SK-N-SH (cell line): ENCODE measurements around the gene NTSR1. TPM values are rescaled to one million over a fixed set of nuclear protein-coding genes. Genes with fewer than 3 reads are reported as not detected.

Experiments
- CTCF ChIA-PET: fragments of 300-600, 350-600 bp; formaldehyde crosslinking; extraction: SDS; loops from one replicate; lab custom pipeline; 2021; lab: Yijun Ruan, JAX
- POLR2A ChIA-PET: fragments of 350-600 bp; sonication (Branson Sonifier 250); formaldehyde crosslinking; extraction: SDS; loops from one replicate; lab custom pipeline; 2020; ENCODE audit warnings: antibody characterized with exemption, inconsistent platforms; lab: Yijun Ruan, JAX
- DNase-seq: peaks from one replicate; pipeline ENCODE4 v3.0.0; 2012
- H2AFZ ChIP-seq: fragments of 200-600 bp; sonication (generic); 2 replicates; pipeline ENCODE4 v1.8.1; 2016; ENCODE audit warnings: antibody characterized with exemption, mild to moderate bottlenecking, low read depth
- H3F3A ChIP-seq: fragments of 200-600 bp; sonication (generic); replicated peaks from 2 replicates; pipeline ENCODE3; 2016; ENCODE audit warnings: antibody characterized with exemption, mild to moderate bottlenecking; ENCODE audit not compliant: insufficient read depth
- H3K27ac ChIP-seq, 2 experiments: fragments of 200-500 bp in 1 of 2; fragments of 200-600 bp in 1 of 2; sonication (Bioruptor generic) in 1 of 2; sonication (generic), shearing (Covaris generic) in 1 of 2; 2 replicates each; pipeline versions ENCODE4 v1.5.1 to v1.6.1; 2014 to 2016; ENCODE audit warnings: low read depth in 2 of 2, inconsistent platforms in 1 of 2, low read length in 1 of 2, mild to moderate bottlenecking in 1 of 2, mixed read lengths in 1 of 2
- H3K27me3 ChIP-seq: fragments of 200-600 bp; sonication (generic), shearing (Covaris generic); 2 replicates; pipeline ENCODE4 v1.6.1; 2016; ENCODE audit warnings: mixed run types; ENCODE audit not compliant: insufficient read depth
- H3K36me3 ChIP-seq, 2 experiments: fragments of 200-500 bp in 1 of 2; fragments of 200-600 bp in 1 of 2; sonication (Bioruptor generic) in 1 of 2; sonication (generic) in 1 of 2; replicated peaks in 1 of 2; 2 replicates each; pipeline versions ENCODE3 to v1.5.1; 2014 to 2016; ENCODE audit warnings: low read length in 1 of 2, mild to moderate bottlenecking in 1 of 2; ENCODE audit not compliant: insufficient read depth in 2 of 2, control insufficient read depth in 1 of 2
- H3K4me1 ChIP-seq, 2 experiments: fragments of 200-500 bp in 1 of 2; fragments of 200-600 bp in 1 of 2; sonication (Bioruptor generic) in 1 of 2; sonication (generic), shearing (Covaris generic) in 1 of 2; 2 replicates each; pipeline versions ENCODE4 v1.5.1 to v1.6.1; 2014 to 2016; ENCODE audit warnings: low read depth in 1 of 2, low read length in 1 of 2, mixed run types in 1 of 2; ENCODE audit not compliant: insufficient read depth in 2 of 2, control insufficient read depth in 1 of 2
- H3K4me2 ChIP-seq: fragments of 200-600 bp; sonication (generic), shearing (Covaris generic); 2 replicates; pipeline ENCODE4 v1.6.1; 2017; ENCODE audit warnings: mixed run types
- H3K4me3 ChIP-seq, 2 experiments: fragments of 200-500 bp in 1 of 2; fragments of 200-600 bp in 1 of 2; sonication (Bioruptor generic) in 1 of 2; sonication (generic), shearing (Covaris generic) in 1 of 2; 2 replicates each; pipeline versions ENCODE4 v1.5.1 to v1.8.1; 2014 to 2016; ENCODE audit warnings: low read depth in 2 of 2, inconsistent platforms in 1 of 2, low read length in 1 of 2, mild to moderate bottlenecking in 1 of 2, mixed read lengths in 1 of 2, moderate library complexity in 1 of 2
- H3K79me2 ChIP-seq: fragments of 200-600 bp; sonication (generic); 2 replicates; pipeline ENCODE4 v1.8.1; 2017; ENCODE audit warnings: mild to moderate bottlenecking; ENCODE audit not compliant: insufficient read depth
- H3K9ac ChIP-seq: fragments of 200-600 bp; sonication (generic); 2 replicates; pipeline ENCODE4 v1.6.1; 2017; ENCODE audit warnings: mixed run types
- H3K9me2 ChIP-seq: fragments of 200-600 bp; sonication (generic); 2 replicates; pipeline ENCODE4 v1.6.1; 2017; ENCODE audit warnings: mixed run types
- H3K9me3 ChIP-seq: fragments of 200-600 bp; sonication (generic); 2 replicates; pipeline ENCODE4 v1.6.1; 2017; ENCODE audit warnings: mixed run types, mild to moderate bottlenecking, moderate library complexity
- H4K20me1 ChIP-seq: fragments of 200-600 bp; sonication (generic); 2 replicates; pipeline ENCODE4 v1.6.1; 2017; ENCODE audit warnings: mild to moderate bottlenecking, mixed run types; ENCODE audit not compliant: insufficient read depth
- CTCF ChIP-seq: fragments of 200-600 bp; sonication (generic); IDR thresholded peaks from 2 replicates; pipeline ENCODE4 v1.6.1; 2017; ENCODE audit warnings: antibody characterized with exemption, mild to moderate bottlenecking, moderate library complexity
- ELF1 ChIP-seq: IDR thresholded peaks from 2 replicates; pipeline ENCODE4 v1.4.0; 2012
- EZH2phosphoT487 ChIP-seq: fragments of 200-600 bp; sonication (generic); IDR thresholded peaks from 2 replicates; pipeline ENCODE4 v1.6.1; 2017; ENCODE audit warnings: low read depth, mixed run types, mild to moderate bottlenecking, antibody characterized with exemption, moderate library complexity, borderline replicate concordance
- FOXM1 ChIP-seq: IDR thresholded peaks from 2 replicates; pipeline ENCODE4 v1.4.0; 2012; ENCODE audit warnings: low read depth, mild to moderate bottlenecking
- GABPA ChIP-seq: IDR thresholded peaks from 2 replicates; pipeline ENCODE4 v1.4.0; 2012; ENCODE audit warnings: low read depth, mild to moderate bottlenecking
- GATA2 ChIP-seq: sonication (generic); formaldehyde crosslinking; IDR thresholded peaks from 2 replicates; pipeline ENCODE4 v1.5.0; 2020; ENCODE audit warnings: mild to moderate bottlenecking, missing genetic modification reagents
- MAX ChIP-seq: IDR thresholded peaks from 2 replicates; pipeline ENCODE4 v1.4.0; 2012; ENCODE audit warnings: low read depth
- MEF2A ChIP-seq: IDR thresholded peaks from 2 replicates; pipeline ENCODE4 v1.4.0; 2012; ENCODE audit warnings: low read depth, borderline replicate concordance
- MXI1 ChIP-seq: IDR thresholded peaks from 2 replicates; pipeline ENCODE4 v1.6.1; 2012; ENCODE audit warnings: mild to moderate bottlenecking, low read depth, low read length, improper control_type of control experiment
- NFIC ChIP-seq: IDR thresholded peaks from 2 replicates; pipeline ENCODE4 v1.4.0; 2012; ENCODE audit warnings: borderline replicate concordance
- NRF1 ChIP-seq: IDR thresholded peaks from 2 replicates; pipeline ENCODE4 v1.6.1; 2012; ENCODE audit warnings: low read depth, mild to moderate bottlenecking, low read length
- PBX3 ChIP-seq: IDR thresholded peaks from 2 replicates; pipeline ENCODE4; 2012
- POLR2AphosphoS5 ChIP-seq: IDR thresholded peaks from 2 replicates; pipeline ENCODE4 v1.6.1; 2012; ENCODE audit warnings: low read depth, low read length
- RCOR1 ChIP-seq: fragments of 150-350 bp; IDR thresholded peaks from 2 replicates; pipeline ENCODE4 v1.6.1; 2017; ENCODE audit warnings: antibody characterized with exemption, low read length
- RFX5 ChIP-seq: IDR thresholded peaks from 2 replicates; pipeline ENCODE4 v1.6.1; 2012; ENCODE audit warnings: mild to moderate bottlenecking, improper control_type of control experiment, low read length
- SIN3A ChIP-seq: IDR thresholded peaks from 2 replicates; pipeline ENCODE4 v1.6.1; 2012; ENCODE audit warnings: low read depth, mild to moderate bottlenecking, low read length, moderate library complexity, borderline replicate concordance
- SMC3 ChIP-seq: IDR thresholded peaks from 2 replicates; pipeline ENCODE4 v1.6.1; 2012; ENCODE audit warnings: low read depth, low read length, improper control_type of control experiment
- TAF1 ChIP-seq: IDR thresholded peaks from 2 replicates; pipeline ENCODE4 v1.6.1; 2012; ENCODE audit warnings: low read depth, mild to moderate bottlenecking, low read length, moderate library complexity, borderline replicate concordance
- USF2 ChIP-seq: fragments of 150-350 bp; IDR thresholded peaks from 2 replicates; pipeline ENCODE4 v1.6.1; 2017; ENCODE audit warnings: antibody characterized with exemption, low read length, low read depth, borderline replicate concordance
- YY1 ChIP-seq: IDR thresholded peaks from 2 replicates; pipeline ENCODE4 v1.4.0; 2012; ENCODE audit warnings: low read depth, mild to moderate bottlenecking
- WGBS: methylation state at CpG from one replicate; pipeline ENCODE4 v1.1.6; 2017; ENCODE audit warnings: low lambda C conversion rate; 5-methylcytosine and 5-hydroxymethylcytosine counted together
- polyA plus RNA-seq, 3 experiments: library from polyadenylated mRNA; depleted of rRNA; stranded (reverse); fragments of >200 nt; gene quantifications; 2 replicates each; pipeline ENCODE4 v1.2.3, GENCODE V29; 2012

Gene NTSR1
- polyA plus RNA-seq, 1 of the 3 experiments (the other 2 are of a cell fraction): 8.2 TPM

GRCh38 chr20:62745279-62745951, 36.8 kb downstream of the NTSR1 start:
- H3K4me1 ChIP-seq: peaks cover 7 to 13% of the 10 kb centered on the region in 2 experiments; a peak in 3 of 4 replicates
- H3K9me2 ChIP-seq: no peaks in the 10 kb centered on the region
- TF ChIP-seq YY1 (no peak), NRF1 (no peak), RFX5 (no peak), PBX3 (no peak), CTCF (no peak), ELF1 (no peak), EZH2phosphoT487 (no peak), MAX (no peak), POLR2AphosphoS5 (no peak), GABPA (no peak), GATA2 (CRISPR knock-in tag) (no peak)
- no peak overlapping the region for H3K27ac ChIP-seq
- H3K79me2 ChIP-seq: no peaks in the 10 kb centered on the region
- no peaks in the 10 kb centered on the region for H3K27me3 ChIP-seq
- no peak for DNase-seq
- H3K4me3 ChIP-seq: no peak overlapping the region
- no peak overlapping the region for H3K4me2 ChIP-seq
- H3K9ac ChIP-seq: no peak overlapping the region
- no peaks in the 10 kb centered on the region for H3K9me3 ChIP-seq
- ChIA-PET CTCF (interaction anchor here (0.7 to 2.1 kb wide), 2 partner anchors 46 to 129 kb away, joined by 3 to 9 read pairs; no protein-coding TSS in a partner anchor), POLR2A (no interaction called here)
- no peaks in the 10 kb centered on the region for H4K20me1 ChIP-seq
- no peak overlapping the region for H2AFZ ChIP-seq
- no peaks in the 10 kb centered on the region for H3K36me3 ChIP-seq
- peaks cover 8% of the 10 kb centered on the region for H3F3A ChIP-seq
- WGBS: 97% methylated on average over 5 of the region's 11 CpGs

- H3K79me2 ChIP-seq: no peaks in the 10 kb centered on the region
- H3K4me2 ChIP-seq: no peak overlapping the region
- H3K27me3 ChIP-seq: no peaks in the 10 kb centered on the region
- H3F3A ChIP-seq: peaks cover 3% of the 10 kb centered on the region
- CTCF ChIA-PET: interaction anchor here (2.1 kb wide), 1 partner anchor 45 kb away, joined by 9 read pairs; no protein-coding TSS in a partner anchor
- 88% methylated on average over 6 of the region's 9 CpGs for WGBS
- H3K4me1 ChIP-seq: peaks cover 4 to 8% of the 10 kb centered on the region in 2 experiments; a peak in 3 of 4 replicates
- no peak overlapping the region for H3K27ac ChIP-seq
- POLR2A ChIA-PET: no interaction called here
- H3K36me3 ChIP-seq: no peaks in the 10 kb centered on the region
- DNase-seq: no peak
- H3K9ac ChIP-seq: no peak overlapping the region
- H2AFZ ChIP-seq: no peak overlapping the region
- no peak overlapping the region for H3K4me3 ChIP-seq
- no peaks in the 10 kb centered on the region for H3K9me3 ChIP-seq
- no peaks in the 10 kb centered on the region for H3K9me2 ChIP-seq
- no peaks in the 10 kb centered on the region for H4K20me1 ChIP-seq
- no peak for TF ChIP-seq NFIC
- TF ChIP-seq SMC3: no peak
- TF ChIP-seq YY1: no peak
- no peak for TF ChIP-seq RCOR1
- no peak for TF ChIP-seq MXI1
- no peak for TF ChIP-seq SIN3A
- TF ChIP-seq TAF1: no peak
- no peak for TF ChIP-seq USF2
- no peak for TF ChIP-seq PBX3
- TF ChIP-seq MEF2A: no peak
- TF ChIP-seq GATA2 (CRISPR knock-in tag): no peak
- no peak for TF ChIP-seq FOXM1
These were observed 37.3 kb downstream of the NTSR1 start for GRCh38 chr20:62745952-62746288.
